ENCODE results near the gene PAPPA.

Gene PAPPA

GRCh38 chr9:116393198-116393597 lies 239.6 kb downstream of the PAPPA start:
- no peak for DNase-seq

GRCh38 chr9:116394070-116394469 lies 240.5 kb downstream of the PAPPA start:
- no peak for DNase-seq

- DNase-seq = no peak
Observed at GRCh38 chr9:116394894-116395698, 241.5 kb downstream of the PAPPA start.

GRCh38 chr9:116395699-116396037 lies 242.1 kb downstream of the PAPPA start:
- no peak for DNase-seq

GRCh38 chr9:116403171-116403570 lies 249.6 kb downstream of the PAPPA start:
- no peak for DNase-seq

GRCh38 chr9:116404228-116404627 lies 250.6 kb downstream of the PAPPA start:
- DNase-seq = no peak

GRCh38 chr9:116405321-116405720 lies 251.7 kb downstream of the PAPPA start:
- DNase-seq = no peak

GRCh38 chr9:116406469-116406868 lies 252.9 kb downstream of the PAPPA start:
- no peak for DNase-seq

GRCh38 chr9:116409129-116409528 lies 255.5 kb downstream of the PAPPA start:
- DNase-seq = no peak

GRCh38 chr9:116409638-116410037 lies 256.0 kb downstream of the PAPPA start:
- no peak for DNase-seq

- DNase-seq = no peak
Observed at GRCh38 chr9:116411506-116411905, 257.9 kb downstream of the PAPPA start.

GRCh38 chr9:116414374-116414773 lies 260.8 kb downstream of the PAPPA start:
- DNase-seq = no peak

- no peak for DNase-seq
Observed at GRCh38 chr9:116416421-116416820, 262.8 kb downstream of the PAPPA start.

GRCh38 chr9:116417464-116417863 lies 263.9 kb downstream of the PAPPA start:
- no peak for DNase-seq

- no peak for DNase-seq
Observed at GRCh38 chr9:116419181-116419580, 265.6 kb downstream of the PAPPA start.

- no peak for DNase-seq
Observed at GRCh38 chr9:116420993-116421538, 267.5 kb downstream of the PAPPA start.

GRCh38 chr9:116422119-116422979 lies 268.8 kb downstream of the PAPPA start:
- no peak for DNase-seq

- DNase-seq = no peak
Observed at GRCh38 chr9:116423149-116423548, 269.6 kb downstream of the PAPPA start.

- DNase-seq = no peak
Observed at GRCh38 chr9:116425244-116425643, 271.7 kb downstream of the PAPPA start.

GRCh38 chr9:116430849-116431248 lies 277.3 kb downstream of the PAPPA start:
- DNase-seq = no peak

GRCh38 chr9:116432051-116432450 lies 278.5 kb downstream of the PAPPA start:
- no peak for DNase-seq

GRCh38 chr9:116434314-116434713 lies 280.7 kb downstream of the PAPPA start:
- no peak for DNase-seq

GRCh38 chr9:116435706-116436105 lies 282.1 kb downstream of the PAPPA start:
- no peak for DNase-seq

GRCh38 chr9:116436121-116436520 lies 282.5 kb downstream of the PAPPA start:
- no peak for DNase-seq
